ENCODE measurements around the gene KATNA1. TPM values are rescaled to one million over a fixed set of nuclear protein-coding genes. Genes with fewer than 3 reads are reported as not detected.

The KATNA1 gene
- total RNA-seq, 1 experiment from 2014 or later, result 20.6 TPM

GRCh38 chr6:149636124-149636523 is 12.4 kb downstream of the KATNA1 start:
- ChIA-PET CTCF (no interaction called here), RAD21 (ENCODE audit: low non-redundant PET in 1 of 2, low total read pairs in 2 of 2, uncharacterized antibody in 2 of 2, unreplicated experiment in 2 of 2) (no interaction called here), POLR2A (interaction anchor here (1.4 kb wide), 1 partner anchor 12 kb away, joined by 6 read pairs; the partner anchor contains the start of gene KATNA1)
- intact Hi-C loops (cut with micrococcal nuclease), result no loop called here
- Histone ChIP-seq H3K9me2 (ENCODE audit: insufficient read depth) (no peaks in the 10 kb centered on the region), H3K4me2 (ENCODE audit: low read length) (peak overlapping the region; percentile 51; the same call in 1 of the 2 replicates), H3K79me2 (ENCODE audit: insufficient read depth, low read length) (peaks cover 5% of the 10 kb centered on the region; the same call in 1 of the 2 replicates), H3K36me3 (ENCODE audit: control insufficient read depth in 1 of 2, insufficient read depth in 2 of 2, low read length in 2 of 2) (peaks cover 0 to 2% of the 10 kb centered on the region in 2 experiments; a peak in 1 of 4 replicates), H3K27me3 (ENCODE audit: insufficient read depth, low read length) (no peaks in the 10 kb centered on the region), H2AFZ (ENCODE audit: low read depth, low read length, poor library complexity, severe bottlenecking) (no peak overlapping the region), H4K20me1 (ENCODE audit: insufficient read depth) (no peaks in the 10 kb centered on the region), H3K9ac (ENCODE audit: low read length) (no peak overlapping the region), H3K27ac (ENCODE audit: low read depth, low read length) (no peak overlapping the region; the same call in 1 of the 2 replicates), H3K9me3 (ENCODE audit: control insufficient read depth in 1 of 2, insufficient read depth in 1 of 2, low read depth in 1 of 2, low read length in 2 of 2) (no peaks in the 10 kb centered on the region), H3K4me1 (ENCODE audit: control insufficient read depth in 1 of 2, insufficient read depth in 2 of 2, low read length in 2 of 2) (peaks cover 10 to 15% of the 10 kb centered on the region in 2 experiments), H3K4me3 (replicated peaks in 1 of 2; ENCODE audit: low read depth in 1 of 2, low read length in 2 of 2) (no peak overlapping the region)
- TF ChIP-seq FOSL1 (IDR thresholded peaks at IDR 0.05; ENCODE audit: low read depth), result peak; percentile 41; the same call in 1 of the 2 replicates
- TF ChIP-seq EGR1 (IDR thresholded peaks at IDR 0.05; ENCODE audit: low read depth), result no peak
- peak; percentile 31; the same call in 1 of the 2 replicates for TF ChIP-seq JUND (IDR thresholded peaks at IDR 0.05)
- DNase-seq (ENCODE audit: low read depth, low spot score) (peak; percentile 41), ATAC-seq (peak; percentile 80)
- BruUV-seq (replicated peaks), result no TSS peak

GRCh38 chr6:149634315-149634714 is 14.2 kb downstream of the KATNA1 start:
- BruUV-seq (replicated peaks), result no TSS peak
- Histone ChIP-seq H3K4me3 (replicated peaks in 1 of 2; ENCODE audit: low read depth in 1 of 2, low read length in 2 of 2) (no peak overlapping the region), H3K4me1 (ENCODE audit: control insufficient read depth in 1 of 2, insufficient read depth in 2 of 2, low read length in 2 of 2) (peaks cover 10 to 25% of the 10 kb centered on the region in 2 experiments), H3K27ac (ENCODE audit: low read depth, low read length) (no peak overlapping the region), H3K9ac (ENCODE audit: low read length) (no peak overlapping the region), H3K4me2 (ENCODE audit: low read length) (no peak overlapping the region), H2AFZ (ENCODE audit: low read depth, low read length, poor library complexity, severe bottlenecking) (no peak overlapping the region), H3K9me3 (ENCODE audit: control insufficient read depth in 1 of 2, insufficient read depth in 1 of 2, low read depth in 1 of 2, low read length in 2 of 2) (no peaks in the 10 kb centered on the region), H3K36me3 (ENCODE audit: control insufficient read depth in 1 of 2, insufficient read depth in 2 of 2, low read length in 2 of 2) (peaks cover 0 to 2% of the 10 kb centered on the region in 2 experiments; a peak in 1 of 4 replicates), H3K79me2 (ENCODE audit: insufficient read depth, low read length) (peaks cover 5% of the 10 kb centered on the region; the same call in 1 of the 2 replicates), H4K20me1 (ENCODE audit: insufficient read depth) (no peaks in the 10 kb centered on the region), H3K27me3 (ENCODE audit: insufficient read depth, low read length) (no peaks in the 10 kb centered on the region), H3K9me2 (ENCODE audit: insufficient read depth) (no peaks in the 10 kb centered on the region)
- RAD21 ChIA-PET (ENCODE audit: low non-redundant PET in 1 of 2, low total read pairs in 2 of 2, uncharacterized antibody in 2 of 2, unreplicated experiment in 2 of 2), result no interaction called here
- POLR2A ChIA-PET, result no interaction called here
- CTCF ChIA-PET, result no interaction called here
- no peak for DNase-seq (ENCODE audit: low read depth, low spot score)
- ATAC-seq, result no peak
- intact Hi-C loops (cut with micrococcal nuclease), result no loop called here
- TF ChIP-seq SP1 (IDR thresholded peaks at IDR 0.05; ENCODE audit: low read depth) (no peak), POLR2A (IDR thresholded peaks at IDR 0.05; ENCODE audit: borderline replicate concordance, extremely low read depth, insufficient read depth, insufficient read length) (no peak), EZH2 (IDR thresholded peaks at IDR 0.05) (no peak), EZH2phosphoT487 (IDR thresholded peaks at IDR 0.05; ENCODE audit: borderline replicate concordance) (no peak), ATF3 (IDR thresholded peaks at IDR 0.05) (no peak), MAX (IDR thresholded peaks at IDR 0.05) (no peak), SIN3A (IDR thresholded peaks at IDR 0.05; ENCODE audit: low read depth) (no peak), TCF7L2 (IDR thresholded peaks at IDR 0.05; ENCODE audit: borderline replicate concordance, extremely low read depth, insufficient read depth, insufficient read length) (no peak), ZFX (IDR thresholded peaks at IDR 0.05) (no peak), CBX3 (IDR thresholded peaks at IDR 0.05; ENCODE audit: low read depth) (no peak)
- TF ChIP-seq, protein P1, sequence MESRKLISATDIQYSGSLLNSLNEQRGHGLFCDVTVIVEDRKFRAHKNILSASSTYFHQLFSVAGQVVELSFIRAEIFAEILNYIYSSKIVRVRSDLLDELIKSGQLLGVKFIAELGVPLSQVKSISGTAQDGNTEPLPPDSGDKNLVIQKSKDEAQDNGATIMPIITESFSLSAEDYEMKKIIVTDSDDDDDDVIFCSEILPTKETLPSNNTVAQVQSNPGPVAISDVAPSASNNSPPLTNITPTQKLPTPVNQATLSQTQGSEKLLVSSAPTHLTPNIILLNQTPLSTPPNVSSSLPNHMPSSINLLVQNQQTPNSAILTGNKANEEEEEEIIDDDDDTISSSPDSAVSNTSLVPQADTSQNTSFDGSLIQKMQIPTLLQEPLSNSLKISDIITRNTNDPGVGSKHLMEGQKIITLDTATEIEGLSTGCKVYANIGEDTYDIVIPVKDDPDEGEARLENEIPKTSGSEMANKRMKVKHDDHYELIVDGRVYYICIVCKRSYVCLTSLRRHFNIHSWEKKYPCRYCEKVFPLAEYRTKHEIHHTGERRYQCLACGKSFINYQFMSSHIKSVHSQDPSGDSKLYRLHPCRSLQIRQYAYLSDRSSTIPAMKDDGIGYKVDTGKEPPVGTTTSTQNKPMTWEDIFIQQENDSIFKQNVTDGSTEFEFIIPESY (IDR thresholded peaks at IDR 0.05; ENCODE audit: extremely low read depth, insufficient replicate concordance, low read length), result no peak
- TF ChIP-seq, protein P2, sequence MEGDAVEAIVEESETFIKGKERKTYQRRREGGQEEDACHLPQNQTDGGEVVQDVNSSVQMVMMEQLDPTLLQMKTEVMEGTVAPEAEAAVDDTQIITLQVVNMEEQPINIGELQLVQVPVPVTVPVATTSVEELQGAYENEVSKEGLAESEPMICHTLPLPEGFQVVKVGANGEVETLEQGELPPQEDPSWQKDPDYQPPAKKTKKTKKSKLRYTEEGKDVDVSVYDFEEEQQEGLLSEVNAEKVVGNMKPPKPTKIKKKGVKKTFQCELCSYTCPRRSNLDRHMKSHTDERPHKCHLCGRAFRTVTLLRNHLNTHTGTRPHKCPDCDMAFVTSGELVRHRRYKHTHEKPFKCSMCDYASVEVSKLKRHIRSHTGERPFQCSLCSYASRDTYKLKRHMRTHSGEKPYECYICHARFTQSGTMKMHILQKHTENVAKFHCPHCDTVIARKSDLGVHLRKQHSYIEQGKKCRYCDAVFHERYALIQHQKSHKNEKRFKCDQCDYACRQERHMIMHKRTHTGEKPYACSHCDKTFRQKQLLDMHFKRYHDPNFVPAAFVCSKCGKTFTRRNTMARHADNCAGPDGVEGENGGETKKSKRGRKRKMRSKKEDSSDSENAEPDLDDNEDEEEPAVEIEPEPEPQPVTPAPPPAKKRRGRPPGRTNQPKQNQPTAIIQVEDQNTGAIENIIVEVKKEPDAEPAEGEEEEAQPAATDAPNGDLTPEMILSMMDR (IDR thresholded peaks at IDR 0.05 in 2 of 3, conservative IDR thresholded peaks at IDR 0.05 in 1 of 3; ENCODE audit: borderline replicate concordance in 1 of 3, insufficient read depth in 1 of 3, low read depth in 2 of 3, low read length in 2 of 3), result no peak
